SK-N-MC (cell line): Measurements from ENCODE around the gene HACD3.

Experiments
- EZH2 ChIP-seq: fragments of 200-600 bp; sonication (generic); IDR thresholded peaks from one replicate; pipeline ENCODE4 v1.6.1; 2017; ENCODE audit warnings: antibody characterized with exemption
- POLR2AphosphoS5 ChIP-seq: IDR thresholded peaks from 2 replicates; pipeline ENCODE4 v1.6.1; 2012; ENCODE audit warnings: mild to moderate bottlenecking, low read depth, low read length, borderline replicate concordance

DNA sequence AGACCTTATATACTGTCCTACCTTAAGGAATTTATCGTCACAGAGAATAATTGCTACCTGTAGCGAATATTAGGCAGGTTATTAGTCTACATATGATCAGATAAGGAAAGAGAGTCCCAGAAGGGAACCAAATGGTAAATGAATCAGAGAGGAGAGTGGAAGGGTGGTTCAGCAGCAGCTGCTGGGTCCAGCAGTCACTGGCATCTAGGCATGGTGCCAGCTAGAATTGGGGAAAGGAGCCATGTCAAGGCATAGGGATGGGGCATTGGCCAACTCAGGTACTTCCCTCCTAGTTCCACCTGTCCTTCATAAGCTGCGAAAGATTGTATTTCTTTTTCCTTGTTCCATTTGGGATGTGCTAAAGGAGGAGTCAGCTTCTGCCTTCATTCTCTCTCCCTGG is 23.4 kb downstream of the HACD3 start:
- no peak for TF ChIP-seq EZH2
- no peak for TF ChIP-seq POLR2AphosphoS5
